Gastrocnemius medialis (tissue), 4 donors: Measurements from ENCODE around the gene UGT1A5. TPM values are rescaled to one million over a fixed set of nuclear protein-coding genes. Genes with fewer than 3 reads are reported as not detected.

Source experiments
- ATAC-seq, 2 donors: fragments of 150-250 bp; one replicate each; pipeline ENCODE4 v1.9.1; 2016
- DNase-seq, 2 donors: peaks; one replicate each; pipeline ENCODE4 v3.0.0-alpha.2; 2019
- H3K27ac ChIP-seq, 4 donors: fragments of 200-600 bp; sonication (generic); 1 replicate in 1 of 4; 2 replicates in 3 of 4; pipeline ENCODE4 v1.5.1; 2016 to 2018; ENCODE audit warnings: mild to moderate bottlenecking in 2 of 4, moderate library complexity in 1 of 4
- H3K27me3 ChIP-seq, 3 donors: fragments of 200-600 bp; sonication (generic) in 2 of 3; 1 replicate in 1 of 3; 2 replicates in 2 of 3; pipeline versions ENCODE4 v1.5.1 to v1.6.0; 2016 to 2019; ENCODE audit warnings: mild to moderate bottlenecking in 1 of 3, moderate library complexity in 1 of 3
- H3K36me3 ChIP-seq, 2 donors: fragments of 200-600 bp; sonication (generic) in 1 of 2; one replicate each; pipeline ENCODE4 v1.5.1; 2017 to 2018
- H3K4me1 ChIP-seq, 2 donors: fragments of 200-600 bp; sonication (generic) in 1 of 2; one replicate each; pipeline ENCODE4 v1.5.1; 2016 to 2017; ENCODE audit warnings: mild to moderate bottlenecking in 2 of 2
- H3K4me3 ChIP-seq, 4 donors: fragments of 200-600 bp; sonication (generic) in 3 of 4; 1 replicate in 1 of 4; 2 replicates in 3 of 4; pipeline ENCODE4 v1.5.1; 2016 to 2019; ENCODE audit warnings: mild to moderate bottlenecking in 2 of 4
- H3K9me3 ChIP-seq, 3 donors: fragments of 200-600 bp; sonication (generic) in 2 of 3; 1 replicate in 1 of 3; 2 replicates in 2 of 3; pipeline ENCODE4 v1.5.1; 2016 to 2019
- CTCF ChIP-seq, 5 experiments: fragments of 450-650 bp in 3 of 5; fragments of 200-600 bp in 2 of 5; sonication (generic) in 2 of 5; IDR thresholded peaks in 4 of 5; conservative IDR thresholded peaks in 1 of 5; 1 replicate in 4 of 5; 2 replicates in 1 of 5; pipeline ENCODE4 v1.5.1; 2016 to 2019; ENCODE audit warnings: antibody characterized with exemption in 5 of 5, mild to moderate bottlenecking in 3 of 5, moderate library complexity in 3 of 5
- POLR2A ChIP-seq, 2 donors: fragments of 450-650 bp; IDR thresholded peaks; one replicate each; pipeline ENCODE4 v1.6.1; 2017; ENCODE audit warnings: antibody characterized with exemption in 2 of 2, mild to moderate bottlenecking in 2 of 2, moderate library complexity in 2 of 2
- in situ Hi-C, 4 donors: fragments of 200-750 bp; cut with MboI; loops; one replicate each; pipeline versions ENCODE4 v1.15.0 to v1.8.0; 2017; ENCODE audit warnings: low sequenced_read_pairs in 4 of 4
- intact Hi-C: fragments of 100-400 bp; cut with DNase I; formaldehyde crosslinking; loops from one replicate; pipeline ENCODE4 v1.15.1; 2023; ENCODE audit warnings: low total_unique reads
- total RNA-seq, 4 donors: library from RNA; depleted of rRNA; stranded (reverse); fragments of >200 nt; gene quantifications; one replicate each; pipeline versions ENCODE4 v1.1.0 to v1.2.3, GENCODE V29; 2016

The UGT1A5 gene
- total RNA-seq, 4 donors from 2014 or later = not detected

- no peak overlapping the region for H3K4me3 ChIP-seq
- no peak for TF ChIP-seq POLR2A (IDR thresholded peaks at IDR 0.05)
- TF ChIP-seq CTCF (IDR thresholded peaks at IDR 0.05 in 4 of 5, conservative IDR thresholded peaks at IDR 0.05 in 1 of 5) = no peak
- no peaks in the 10 kb centered on the region for H3K9me3 ChIP-seq
- intact Hi-C loops (no loop called here), in situ Hi-C loops (no loop called here)
- H3K27me3 ChIP-seq = no peaks in the 10 kb centered on the region
- no peak overlapping the region for H3K27ac ChIP-seq
- DNase-seq = no peak
- ATAC-seq = no peak
- no peaks in the 10 kb centered on the region for H3K36me3 ChIP-seq
- no peaks in the 10 kb centered on the region for H3K4me1 ChIP-seq
These were observed 103.6 kb downstream of the UGT1A5 start for GRCh38 chr2:233816334-233816733.

GRCh38 chr2:233816771-233817170 is 104.1 kb downstream of the UGT1A5 start:
- TF ChIP-seq CTCF (IDR thresholded peaks at IDR 0.05 in 4 of 5, conservative IDR thresholded peaks at IDR 0.05 in 1 of 5) (no peak), POLR2A (IDR thresholded peaks at IDR 0.05) (no peak)
- no peaks in the 10 kb centered on the region for H3K27me3 ChIP-seq
- no peaks in the 10 kb centered on the region for H3K9me3 ChIP-seq
- ATAC-seq (no peak), DNase-seq (no peak)
- no peaks in the 10 kb centered on the region for H3K36me3 ChIP-seq
- in situ Hi-C loops (no loop called here), intact Hi-C loops (no loop called here)
- H3K4me1 ChIP-seq = no peaks in the 10 kb centered on the region
- no peak overlapping the region for H3K27ac ChIP-seq
- H3K4me3 ChIP-seq = no peak overlapping the region

- no peaks in the 10 kb centered on the region for H3K36me3 ChIP-seq
- H3K4me3 ChIP-seq = no peak overlapping the region
- no peak for ATAC-seq
These were observed 104.7 kb downstream of the UGT1A5 start for GRCh38 chr2:233817361-233817911.

GRCh38 chr2:233817995-233818638 is 105.4 kb downstream of the UGT1A5 start:
- no peak for DNase-seq

More at GRCh38 chr2:233817361-233817911, 104.7 kb downstream of the UGT1A5 start:
- intact Hi-C loops = no loop called here
- Histone ChIP-seq H3K27me3 (no peaks in the 10 kb centered on the region), H3K27ac (no peak overlapping the region), H3K4me1 (no peaks in the 10 kb centered on the region), H3K9me3 (no peaks in the 10 kb centered on the region)
- in situ Hi-C loops = no loop called here
- no peak for DNase-seq
- no peak for TF ChIP-seq POLR2A (IDR thresholded peaks at IDR 0.05)
- TF ChIP-seq CTCF (IDR thresholded peaks at IDR 0.05 in 4 of 5, conservative IDR thresholded peaks at IDR 0.05 in 1 of 5) = no peak

More at GRCh38 chr2:233817995-233818638, 105.4 kb downstream of the UGT1A5 start:
- Histone ChIP-seq H3K4me1 (no peaks in the 10 kb centered on the region), H3K27ac (no peak overlapping the region), H3K4me3 (no peak overlapping the region), H3K27me3 (no peaks in the 10 kb centered on the region), H3K36me3 (no peaks in the 10 kb centered on the region), H3K9me3 (no peaks in the 10 kb centered on the region)
- ATAC-seq = no peak
- intact Hi-C loops = no loop called here
- TF ChIP-seq CTCF (IDR thresholded peaks at IDR 0.05 in 4 of 5, conservative IDR thresholded peaks at IDR 0.05 in 1 of 5) = no peak
- TF ChIP-seq POLR2A (IDR thresholded peaks at IDR 0.05) = no peak
- in situ Hi-C loops = no loop called here
